Measurements from ENCODE around the gene CFAP20DC. TPM values are rescaled to one million over a fixed set of nuclear protein-coding genes. Genes with fewer than 3 reads are reported as not detected.

Gene CFAP20DC
- 3.3 TPM for total RNA-seq

DNA sequence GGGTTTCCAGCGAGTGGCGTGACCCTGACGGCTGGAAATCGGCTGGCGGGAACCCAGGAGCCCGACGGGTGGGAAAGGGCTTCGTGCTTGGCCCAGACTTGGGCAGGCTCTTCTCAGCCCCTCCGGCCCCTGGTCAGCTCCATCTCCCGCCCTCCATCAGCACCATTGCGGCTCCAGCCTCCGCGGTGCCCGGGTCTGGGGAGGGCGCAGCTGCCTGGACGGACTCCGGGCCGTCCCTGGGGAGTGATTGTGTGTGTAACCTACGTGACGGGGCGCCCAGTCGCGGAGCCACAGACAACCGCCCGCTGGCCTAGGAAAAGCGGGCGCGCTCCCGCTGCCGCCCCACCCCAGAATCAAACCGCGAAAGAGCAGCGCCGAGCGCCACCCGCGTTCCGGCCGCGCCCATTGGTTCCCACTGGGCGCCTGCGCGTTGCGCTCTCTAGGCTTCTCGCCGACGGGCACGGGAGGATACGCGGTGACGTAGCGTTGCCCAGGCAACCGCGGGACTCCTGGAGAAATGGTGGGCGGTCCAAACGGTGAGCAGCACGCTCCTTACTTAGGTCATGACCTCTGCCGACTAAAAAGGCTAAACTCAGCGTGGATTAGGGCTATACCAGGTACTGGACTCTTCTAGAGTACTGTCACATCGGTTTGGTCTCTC, at the start of gene CFAP20DC:
Gene CFAP20DC, minus strand, starts transcription at position 355 of the 661 bp plus-strand sequence. CDS start 394 bp downstream, outside the sequence.

